HCT116 (cell line): ENCODE measurements around the gene C15orf40. TPM values are rescaled to one million over a fixed set of nuclear protein-coding genes. Genes with fewer than 3 reads are reported as not detected.

ENCODE experiments used
- ATAC-seq: fragments of 200-7000 bp; cut with Tn5 transposase; 2 replicates; pipeline ENCODE4 v1.9.1; 2020; ENCODE audit warnings: mild to moderate bottlenecking, moderate library complexity
- BruUV-seq: library from RNA; stranded (reverse); fragments of 400-500 nt; replicated peaks from 2 replicates; lab custom pipeline; 2021; lab: Mats Ljungman, UMichigan
- CTCF ChIA-PET: fragments of 300-600 bp; sonication (Branson Sonifier 250); formaldehyde crosslinking; loops from one replicate; lab custom pipeline; 2021; ENCODE audit warnings: antibody characterized with exemption; lab: Charles Lee
- POLR2A ChIA-PET: fragments of 300-600, 350-600 bp; sonication (Branson Sonifier 250); formaldehyde crosslinking; loops from one replicate; lab custom pipeline; 2021; ENCODE audit warnings: antibody characterized with exemption; lab: Charles Lee
- RAD21 ChIA-PET, 2 experiments: fragments of 300-600 bp; sonication (Branson Sonifier 250); formaldehyde crosslinking; loops; one replicate each; lab custom pipeline; 2023; ENCODE audit warnings: low total read pairs in 2 of 2; ENCODE audit not compliant: uncharacterized antibody in 2 of 2, unreplicated experiment in 2 of 2, low non-redundant PET in 1 of 2; lab: Charles Lee
- DNase-seq: peaks from one replicate; pipeline ENCODE4 v3.0.0-alpha.2; 2010; ENCODE audit warnings: low read depth, low spot score
- H2AFZ ChIP-seq: fragments of 200-600 bp; shearing (Covaris generic), sonication (generic); 2 replicates; pipeline ENCODE4 v1.6.1; 2017; ENCODE audit warnings: low read depth, mixed run types, mixed read lengths, antibody characterized with exemption, low read length; ENCODE audit not compliant: poor library complexity, severe bottlenecking
- H3K27ac ChIP-seq: 2 replicates; pipeline ENCODE4 v1.5.1; 2012; ENCODE audit warnings: low read depth, low read length
- H3K27me3 ChIP-seq: fragments of 200-600 bp; sonication (generic); 2 replicates; pipeline ENCODE4 v1.6.1; 2016; ENCODE audit warnings: mixed run types, low read length, mixed read lengths; ENCODE audit not compliant: insufficient read depth
- H3K36me3 ChIP-seq, 2 experiments: fragments of 200-500 bp in 1 of 2; fragments of 200-600 bp in 1 of 2; sonication (Bioruptor generic) in 1 of 2; sonication (generic) in 1 of 2; 2 replicates each; pipeline versions ENCODE4 v1.5.1 to v1.6.1; 2014 to 2016; ENCODE audit warnings: low read length in 2 of 2, inconsistent platforms in 1 of 2, mixed read lengths in 1 of 2, mixed run types in 1 of 2; ENCODE audit not compliant: insufficient read depth in 2 of 2, control insufficient read depth in 1 of 2
- H3K4me1 ChIP-seq, 2 experiments: fragments of 200-600 bp in 1 of 2; sonication (generic) in 1 of 2; 2 replicates each; pipeline versions ENCODE4 v1.5.1 to v1.6.1; 2012 to 2017; ENCODE audit warnings: low read length in 2 of 2, inconsistent platforms in 1 of 2, mild to moderate bottlenecking in 1 of 2, mixed read lengths in 1 of 2, mixed run types in 1 of 2, moderate library complexity in 1 of 2; ENCODE audit not compliant: insufficient read depth in 2 of 2, control insufficient read depth in 1 of 2
- H3K4me2 ChIP-seq: fragments of 200-600 bp; sonication (generic); 2 replicates; pipeline ENCODE4 v1.6.1; 2017; ENCODE audit warnings: mixed run types, low read length, mixed read lengths
- H3K4me3 ChIP-seq, 2 experiments: fragments of 200-600 bp in 1 of 2; sonication (generic) in 1 of 2; replicated peaks in 1 of 2; 2 replicates each; pipeline ENCODE4 v1.5.1; 2011 to 2016; ENCODE audit warnings: low read length in 2 of 2, control low read depth in 1 of 2, low read depth in 1 of 2, mild to moderate bottlenecking in 1 of 2, mixed read lengths in 1 of 2, mixed run types in 1 of 2
- H3K79me2 ChIP-seq: fragments of 200-600 bp; sonication (generic); 2 replicates; pipeline ENCODE4 v1.6.1; 2017; ENCODE audit warnings: mild to moderate bottlenecking, mixed run types, low read length, moderate library complexity, mixed read lengths; ENCODE audit not compliant: insufficient read depth
- H3K9ac ChIP-seq: fragments of 200-600 bp; sonication (generic); 2 replicates; pipeline ENCODE4 v1.6.1; 2016; ENCODE audit warnings: low read length, mixed read lengths
- H3K9me2 ChIP-seq: fragments of 200-600 bp; sonication (generic), shearing (Covaris generic); 2 replicates; pipeline ENCODE4 v1.6.1; 2017; ENCODE audit warnings: mixed run types, mild to moderate bottlenecking, moderate library complexity; ENCODE audit not compliant: insufficient read depth
- H3K9me3 ChIP-seq, 2 experiments: fragments of 200-500 bp in 1 of 2; fragments of 200-600 bp in 1 of 2; sonication (Bioruptor generic) in 1 of 2; sonication (generic) in 1 of 2; 2 replicates each; pipeline ENCODE4 v1.6.1; 2014 to 2017; ENCODE audit warnings: low read length in 2 of 2, mixed read lengths in 2 of 2, inconsistent platforms in 1 of 2, low read depth in 1 of 2, mild to moderate bottlenecking in 1 of 2, mixed run types in 1 of 2, moderate library complexity in 1 of 2; ENCODE audit not compliant: control insufficient read depth in 1 of 2, insufficient read depth in 1 of 2
- H4K20me1 ChIP-seq: fragments of 200-600 bp; sonication (generic), shearing (Covaris generic); 2 replicates; pipeline ENCODE4 v1.6.1; 2017; ENCODE audit warnings: mixed run types, mild to moderate bottlenecking, moderate library complexity; ENCODE audit not compliant: insufficient read depth
- CEBPB ChIP-seq: IDR thresholded peaks from 2 replicates; pipeline ENCODE4 v1.6.1; 2012; ENCODE audit warnings: low read depth
- EGR1 ChIP-seq: IDR thresholded peaks from 2 replicates; pipeline ENCODE4 v1.6.1; 2012; ENCODE audit warnings: low read depth
- JUND ChIP-seq: IDR thresholded peaks from 2 replicates; pipeline ENCODE4 v1.6.1; 2012
- POLR2AphosphoS5 ChIP-seq: IDR thresholded peaks from 2 replicates; pipeline ENCODE4 v1.6.1; 2011; ENCODE audit warnings: mild to moderate bottlenecking, low read depth, low read length, moderate library complexity
- SIN3A ChIP-seq: IDR thresholded peaks from 2 replicates; pipeline ENCODE4 v1.6.1; 2012; ENCODE audit warnings: low read depth
- intact Hi-C: fragments of 100-400 bp; cut with micrococcal nuclease; formaldehyde crosslinking; loops from 2 replicates; pipeline ENCODE4 v1.10.0; 2022
- total RNA-seq: library from RNA; stranded (reverse); gene quantifications from one replicate; pipeline ENCODE4 v1.2.1, GENCODE V29; 2021; ENCODE audit not compliant: unreplicated experiment
- TF ChIP-seq, protein P1 (sequence below), 3 experiments: fragments of 200-600 bp in 1 of 3; sonication (generic) in 1 of 3; IDR thresholded peaks in 2 of 3; conservative IDR thresholded peaks in 1 of 3; 2 replicates each; pipeline ENCODE4 v1.5.1; 2012 to 2017; ENCODE audit warnings: low read depth in 2 of 3, low read length in 2 of 3, antibody characterized with exemption in 1 of 3, borderline replicate concordance in 1 of 3, control low read depth in 1 of 3, mild to moderate bottlenecking in 1 of 3, mixed read lengths in 1 of 3, mixed run types in 1 of 3, moderate library complexity in 1 of 3; ENCODE audit not compliant: insufficient read depth in 1 of 3
- TF ChIP-seq, protein P2 (sequence below): IDR thresholded peaks from 2 replicates; pipeline ENCODE4 v1.6.1; 2012; ENCODE audit warnings: low read depth

Gene C15orf40
- total RNA-seq, 1 experiment from 2014 or later, result 26.0 TPM

DNA sequence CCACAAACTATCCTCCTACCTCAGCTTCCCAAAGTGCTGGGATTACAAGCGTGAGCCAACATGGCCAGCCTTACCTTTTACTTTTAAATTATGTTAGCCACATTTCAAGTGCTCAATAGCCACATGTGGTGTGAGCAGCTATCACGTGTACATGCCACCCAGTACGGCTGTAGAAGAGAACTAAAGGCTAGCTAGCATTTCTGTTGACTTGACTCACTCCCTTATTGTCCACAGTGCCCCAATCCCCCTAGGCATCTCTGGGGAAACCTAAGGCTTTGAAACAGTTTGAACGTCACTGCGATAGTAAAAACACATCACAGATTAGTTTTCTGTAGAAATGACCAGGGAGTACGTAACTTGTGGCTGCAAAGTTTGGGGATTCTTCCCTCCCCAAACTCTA lies 12.0 kb downstream of the C15orf40 start:
- no peak for ATAC-seq
- Histone ChIP-seq H3K9me3 (no peaks in the 10 kb centered on the region), H4K20me1 (no peaks in the 10 kb centered on the region), H3K4me2 (no peak overlapping the region), H3K79me2 (no peaks in the 10 kb centered on the region), H3K27me3 (no peaks in the 10 kb centered on the region), H3K36me3 (peaks cover 0 to 1% of the 10 kb centered on the region in 2 experiments; a peak in 2 of 4 replicates), H3K4me1 (peaks cover 0 to 3% of the 10 kb centered on the region in 2 experiments; a peak in 1 of 4 replicates), H3K4me3 (no peak overlapping the region), H3K9me2 (no peaks in the 10 kb centered on the region), H3K9ac (no peak overlapping the region), H2AFZ (no peak overlapping the region), H3K27ac (no peak overlapping the region)
- TF ChIP-seq SIN3A (no peak), EGR1 (no peak), JUND (no peak), CEBPB (no peak), POLR2AphosphoS5 (no peak)
- TF ChIP-seq, protein P1, sequence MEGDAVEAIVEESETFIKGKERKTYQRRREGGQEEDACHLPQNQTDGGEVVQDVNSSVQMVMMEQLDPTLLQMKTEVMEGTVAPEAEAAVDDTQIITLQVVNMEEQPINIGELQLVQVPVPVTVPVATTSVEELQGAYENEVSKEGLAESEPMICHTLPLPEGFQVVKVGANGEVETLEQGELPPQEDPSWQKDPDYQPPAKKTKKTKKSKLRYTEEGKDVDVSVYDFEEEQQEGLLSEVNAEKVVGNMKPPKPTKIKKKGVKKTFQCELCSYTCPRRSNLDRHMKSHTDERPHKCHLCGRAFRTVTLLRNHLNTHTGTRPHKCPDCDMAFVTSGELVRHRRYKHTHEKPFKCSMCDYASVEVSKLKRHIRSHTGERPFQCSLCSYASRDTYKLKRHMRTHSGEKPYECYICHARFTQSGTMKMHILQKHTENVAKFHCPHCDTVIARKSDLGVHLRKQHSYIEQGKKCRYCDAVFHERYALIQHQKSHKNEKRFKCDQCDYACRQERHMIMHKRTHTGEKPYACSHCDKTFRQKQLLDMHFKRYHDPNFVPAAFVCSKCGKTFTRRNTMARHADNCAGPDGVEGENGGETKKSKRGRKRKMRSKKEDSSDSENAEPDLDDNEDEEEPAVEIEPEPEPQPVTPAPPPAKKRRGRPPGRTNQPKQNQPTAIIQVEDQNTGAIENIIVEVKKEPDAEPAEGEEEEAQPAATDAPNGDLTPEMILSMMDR (IDR thresholded peaks at IDR 0.05 in 2 of 3, conservative IDR thresholded peaks at IDR 0.05 in 1 of 3; ENCODE audit: borderline replicate concordance in 1 of 3, insufficient read depth in 1 of 3, low read depth in 2 of 3, low read length in 2 of 3), result no peak
- intact Hi-C loops, result no loop called here
- ChIA-PET RAD21 (no interaction called here), CTCF (interaction anchor here (1.0 to 1.8 kb wide), 3 partner anchors 12 to 469 kb away, joined by 5 to 10 read pairs (median 7); partner anchors contain the start of gene C15orf40), POLR2A (interaction anchor here (0.7 kb wide), 1 partner anchor 11 kb away, joined by 4 read pairs; no protein-coding TSS in a partner anchor)
- BruUV-seq, result no TSS peak
- DNase-seq, result no peak

DNA sequence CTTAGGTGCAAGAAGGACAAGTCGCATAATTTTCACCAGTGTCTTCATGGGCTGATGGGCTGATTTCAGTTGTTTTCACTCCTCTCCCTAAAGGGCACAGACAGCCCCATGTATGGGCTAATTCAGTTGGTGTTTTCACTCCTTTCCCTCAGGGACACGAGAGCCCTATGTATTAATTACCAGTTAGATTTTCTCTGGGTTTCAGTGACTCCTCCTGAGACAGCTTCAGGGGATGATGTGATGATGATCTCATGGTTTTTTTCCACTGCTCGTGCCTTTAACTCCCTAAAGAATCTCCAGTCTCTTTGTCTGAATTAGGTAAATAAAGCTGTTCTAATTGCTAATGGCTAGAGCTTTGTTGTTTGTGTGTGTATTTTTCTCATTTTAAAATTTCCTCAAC lies 15.5 kb downstream of the C15orf40 start:
- CTCF ChIA-PET, result interaction anchor here (0.7 to 1.7 kb wide), 3 partner anchors 15 to 465 kb away, joined by 3 to 4 read pairs (median 3); no protein-coding TSS in a partner anchor
- intact Hi-C loops, result no loop called here

More for the DNA sequence above, 15.5 kb downstream of the C15orf40 start:
- POLR2A ChIA-PET, result interaction anchor here (1.0 kb wide), 1 partner anchor 15 kb away, joined by 3 read pairs; the partner anchor contains the start of gene C15orf40
- no peaks in the 10 kb centered on the region for H3K79me2 ChIP-seq
- TF ChIP-seq CEBPB, result no peak
- TF ChIP-seq, protein P1 (IDR thresholded peaks at IDR 0.05 in 2 of 3, conservative IDR thresholded peaks at IDR 0.05 in 1 of 3; ENCODE audit: borderline replicate concordance in 1 of 3, insufficient read depth in 1 of 3, low read depth in 2 of 3, low read length in 2 of 3), result no peak
- TF ChIP-seq, protein P2, sequence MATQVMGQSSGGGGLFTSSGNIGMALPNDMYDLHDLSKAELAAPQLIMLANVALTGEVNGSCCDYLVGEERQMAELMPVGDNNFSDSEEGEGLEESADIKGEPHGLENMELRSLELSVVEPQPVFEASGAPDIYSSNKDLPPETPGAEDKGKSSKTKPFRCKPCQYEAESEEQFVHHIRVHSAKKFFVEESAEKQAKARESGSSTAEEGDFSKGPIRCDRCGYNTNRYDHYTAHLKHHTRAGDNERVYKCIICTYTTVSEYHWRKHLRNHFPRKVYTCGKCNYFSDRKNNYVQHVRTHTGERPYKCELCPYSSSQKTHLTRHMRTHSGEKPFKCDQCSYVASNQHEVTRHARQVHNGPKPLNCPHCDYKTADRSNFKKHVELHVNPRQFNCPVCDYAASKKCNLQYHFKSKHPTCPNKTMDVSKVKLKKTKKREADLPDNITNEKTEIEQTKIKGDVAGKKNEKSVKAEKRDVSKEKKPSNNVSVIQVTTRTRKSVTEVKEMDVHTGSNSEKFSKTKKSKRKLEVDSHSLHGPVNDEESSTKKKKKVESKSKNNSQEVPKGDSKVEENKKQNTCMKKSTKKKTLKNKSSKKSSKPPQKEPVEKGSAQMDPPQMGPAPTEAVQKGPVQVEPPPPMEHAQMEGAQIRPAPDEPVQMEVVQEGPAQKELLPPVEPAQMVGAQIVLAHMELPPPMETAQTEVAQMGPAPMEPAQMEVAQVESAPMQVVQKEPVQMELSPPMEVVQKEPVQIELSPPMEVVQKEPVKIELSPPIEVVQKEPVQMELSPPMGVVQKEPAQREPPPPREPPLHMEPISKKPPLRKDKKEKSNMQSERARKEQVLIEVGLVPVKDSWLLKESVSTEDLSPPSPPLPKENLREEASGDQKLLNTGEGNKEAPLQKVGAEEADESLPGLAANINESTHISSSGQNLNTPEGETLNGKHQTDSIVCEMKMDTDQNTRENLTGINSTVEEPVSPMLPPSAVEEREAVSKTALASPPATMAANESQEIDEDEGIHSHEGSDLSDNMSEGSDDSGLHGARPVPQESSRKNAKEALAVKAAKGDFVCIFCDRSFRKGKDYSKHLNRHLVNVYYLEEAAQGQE, result no peak
- DNase-seq (no peak), ATAC-seq (no peak)
- no peaks in the 10 kb centered on the region for H3K9me2 ChIP-seq
- no peak overlapping the region for H2AFZ ChIP-seq
- no peak overlapping the region for H3K4me3 ChIP-seq
- no peak overlapping the region for H3K4me2 ChIP-seq
- no peaks in the 10 kb centered on the region for H4K20me1 ChIP-seq
- no peak overlapping the region for H3K9ac ChIP-seq
- no peaks in the 10 kb centered on the region for H3K27me3 ChIP-seq
- H3K36me3 ChIP-seq, result 0 out of 4 replicates have a peak, but pooled peaks cover 0 to under 1% of the 10 kb centered on the region in 2 experiments
- H3K4me1 ChIP-seq, result peaks cover 0 to 3% of the 10 kb centered on the region in 2 experiments; a peak in 1 of 4 replicates
- no peak overlapping the region for H3K27ac ChIP-seq
- RAD21 ChIA-PET, result no interaction called here
- no TSS peak for BruUV-seq
- H3K9me3 ChIP-seq, result no peaks in the 10 kb centered on the region
